Measurements from ENCODE around the gene VAMP5.
A peak's percentile ranks its signal among the peaks of the same experiment; 100 is the strongest.
"Not testable (repeated sequence)": the region's sequence is repeated elsewhere in the genome, so short reads cannot be mapped to it uniquely, and the experiment has no call there.

VAMP5 gene, protein sequence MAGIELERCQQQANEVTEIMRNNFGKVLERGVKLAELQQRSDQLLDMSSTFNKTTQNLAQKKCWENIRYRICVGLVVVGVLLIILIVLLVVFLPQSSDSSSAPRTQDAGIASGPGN

DNA sequence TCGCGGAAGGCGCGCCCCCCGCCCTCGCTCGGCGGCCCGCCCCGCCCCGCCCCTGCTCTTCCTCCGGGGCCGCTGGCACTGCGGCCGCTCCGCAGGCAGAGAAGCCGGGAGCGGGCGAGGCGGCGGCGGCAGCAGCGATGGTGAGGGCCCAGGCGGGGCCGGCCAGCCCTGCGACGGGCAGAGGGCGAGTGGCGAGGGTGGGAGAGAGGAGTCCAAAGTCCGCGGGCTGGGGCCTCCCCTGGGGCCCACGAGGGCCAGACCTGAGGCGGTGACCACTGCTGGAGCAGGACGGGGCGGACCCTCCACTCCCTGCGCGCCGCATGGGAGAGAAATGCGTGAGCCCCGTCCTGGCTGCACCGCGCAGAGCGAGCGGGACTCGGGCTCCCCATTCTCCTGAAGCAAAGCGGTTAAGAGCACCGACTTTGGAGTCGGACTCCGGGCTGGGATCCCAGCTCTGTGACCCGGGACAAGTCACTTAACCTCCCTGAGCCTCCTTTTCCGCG, at the start of gene VAMP5:
Gene VAMP5 (plus strand): TSS at position 78 of the 503 bp plus-strand sequence. CDS start 60 bp downstream, at position 138.
- DNase-seq, result peak; percentile 53

DNA sequence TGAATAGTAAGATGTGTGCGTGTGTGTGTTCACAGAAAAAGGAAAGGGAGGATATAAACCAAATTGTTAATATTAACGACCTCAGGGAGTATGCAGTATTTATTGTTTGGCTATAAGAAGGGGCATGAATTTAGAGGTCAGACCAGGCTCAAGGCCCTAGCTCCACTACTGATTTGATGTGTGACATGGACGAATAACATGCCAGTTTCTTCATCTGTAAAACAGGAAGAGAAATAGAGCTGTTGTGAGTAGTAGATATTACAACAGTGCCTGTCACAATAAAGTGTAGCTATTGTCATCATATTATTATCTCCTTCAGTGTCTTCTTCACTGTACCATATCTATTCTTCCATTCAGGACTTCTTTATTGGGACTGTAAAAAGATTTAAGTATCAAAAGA, 49.4 kb upstream of the VAMP5 start:
- DNase-seq, result peak; percentile 49

DNA sequence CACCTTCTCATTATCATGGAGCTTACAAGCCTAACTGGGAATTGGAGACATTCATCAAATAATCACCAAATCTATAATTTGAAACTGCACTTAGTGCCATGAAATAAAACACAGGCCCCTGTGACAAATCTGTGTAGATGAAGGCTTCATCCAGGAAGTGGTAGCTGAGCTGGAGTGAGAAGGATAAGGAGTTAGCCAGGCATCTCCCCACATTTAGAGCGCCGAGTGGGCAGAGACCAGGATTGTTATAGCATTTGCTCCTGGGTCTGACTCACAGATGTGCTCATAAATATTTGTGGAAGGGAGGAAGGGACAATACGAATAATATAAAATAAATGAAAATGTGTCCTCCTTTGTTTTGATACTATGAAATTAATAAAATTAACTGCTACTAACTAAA, 47.8 kb upstream of the VAMP5 start:
- peak; percentile 51 for DNase-seq

GRCh38 chr2:85537600-85538506, 46.4 kb upstream of the VAMP5 start:
- DNase-seq, result peak; percentile 85

DNA sequence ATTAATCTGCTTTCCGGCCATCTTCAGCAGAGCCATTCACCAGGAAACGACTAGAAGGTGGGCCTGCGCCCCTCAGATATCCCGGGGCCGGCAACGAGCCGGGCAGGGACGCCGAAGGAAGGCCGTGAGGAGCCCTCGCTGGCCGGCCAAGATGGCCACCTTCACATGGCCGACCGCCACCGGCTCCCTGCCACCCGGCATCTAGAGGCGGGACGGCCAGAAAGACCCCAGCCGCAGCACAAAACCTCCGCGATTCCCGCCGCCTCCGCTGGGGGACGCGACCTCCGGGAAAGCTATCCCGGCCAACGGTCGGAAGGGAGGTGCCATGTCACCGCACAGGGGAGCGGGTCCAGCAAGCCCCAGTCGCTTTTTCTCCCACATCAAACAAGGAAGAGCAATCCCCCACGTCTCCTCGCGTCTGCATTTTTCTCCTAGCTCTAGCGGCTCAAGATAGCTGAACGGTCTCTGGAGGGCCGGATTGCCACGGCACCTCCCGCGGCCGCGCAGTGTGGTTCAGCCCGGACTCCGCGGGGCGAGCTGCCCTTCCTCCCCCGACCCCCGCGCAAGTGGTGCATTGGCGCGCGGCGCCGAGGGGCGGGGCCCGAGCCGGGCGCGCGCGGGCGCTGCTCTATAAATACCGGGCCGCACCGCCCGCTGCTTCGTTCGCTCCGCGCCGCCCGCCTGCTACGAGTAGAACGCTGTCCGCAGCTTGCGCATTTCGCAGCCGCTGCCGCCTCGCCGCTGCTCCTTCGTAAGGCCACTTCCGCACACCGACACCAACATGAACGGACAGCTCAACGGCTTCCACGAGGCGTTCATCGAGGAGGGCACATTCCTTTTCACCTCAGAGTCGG, 45.5 kb upstream of the VAMP5 start, which contains the start of gene MAT2A:
Gene MAT2A (plus strand): TSS at position 662 of the 854 bp plus-strand sequence. CDS start 120 bp downstream, at position 782.
- DNase-seq, result peak; percentile 97

GRCh38 chr2:85539361-85540132, 44.7 kb upstream of the VAMP5 start:
- peak; percentile 91 for DNase-seq

GRCh38 chr2:85540133-85540648, 44.0 kb upstream of the VAMP5 start:
- DNase-seq, result peak; percentile 66

- DNase-seq, result no peak
Observed at GRCh38 chr2:85541262-85541661, 43.0 kb upstream of the VAMP5 start.

DNA sequence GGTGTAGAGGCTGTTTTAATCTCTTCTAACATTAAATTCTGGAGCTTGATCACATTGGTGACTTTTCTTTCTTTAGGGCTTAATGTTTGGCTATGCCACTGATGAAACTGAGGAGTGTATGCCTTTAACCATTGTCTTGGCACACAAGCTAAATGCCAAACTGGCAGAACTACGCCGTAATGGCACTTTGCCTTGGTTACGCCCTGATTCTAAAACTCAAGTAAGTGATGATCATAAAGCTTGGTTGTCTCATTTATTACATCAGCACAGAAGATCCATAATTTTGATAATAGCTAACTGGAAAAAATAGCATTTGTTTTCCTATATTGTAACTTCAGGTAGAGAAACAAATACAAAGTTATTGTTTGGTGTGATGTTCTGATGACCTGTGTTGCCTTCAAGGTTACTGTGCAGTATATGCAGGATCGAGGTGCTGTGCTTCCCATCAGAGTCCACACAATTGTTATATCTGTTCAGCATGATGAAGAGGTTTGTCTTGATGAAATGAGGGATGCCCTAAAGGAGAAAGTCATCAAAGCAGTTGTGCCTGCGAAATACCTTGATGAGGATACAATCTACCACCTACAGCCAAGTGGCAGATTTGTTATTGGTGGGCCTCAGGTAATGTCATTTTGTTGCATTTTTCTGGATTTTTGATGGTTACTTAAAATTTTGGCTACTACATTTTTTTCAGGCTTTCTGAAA, 42.3 kb upstream of the VAMP5 start:
- DNase-seq, result no peak

DNA sequence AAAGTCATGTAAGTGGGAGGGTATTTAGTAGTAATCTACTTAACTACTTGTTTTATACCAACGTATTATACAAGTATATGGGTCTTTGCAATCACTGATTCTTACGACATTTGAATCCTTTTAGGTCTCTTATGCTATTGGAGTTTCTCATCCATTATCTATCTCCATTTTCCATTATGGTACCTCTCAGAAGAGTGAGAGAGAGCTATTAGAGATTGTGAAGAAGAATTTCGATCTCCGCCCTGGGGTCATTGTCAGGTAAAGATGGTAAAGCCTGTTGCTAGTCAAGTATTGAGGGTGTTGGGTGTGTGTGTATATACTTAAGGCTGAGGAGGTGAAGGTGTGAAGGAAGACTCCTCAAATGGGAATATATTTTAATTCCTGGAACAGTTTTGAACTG, 41.5 kb upstream of the VAMP5 start:
- DNase-seq, result no peak

GRCh38 chr2:85544254-85544691, 40.0 kb upstream of the VAMP5 start:
- not testable (repeated sequence) for DNase-seq

DNA sequence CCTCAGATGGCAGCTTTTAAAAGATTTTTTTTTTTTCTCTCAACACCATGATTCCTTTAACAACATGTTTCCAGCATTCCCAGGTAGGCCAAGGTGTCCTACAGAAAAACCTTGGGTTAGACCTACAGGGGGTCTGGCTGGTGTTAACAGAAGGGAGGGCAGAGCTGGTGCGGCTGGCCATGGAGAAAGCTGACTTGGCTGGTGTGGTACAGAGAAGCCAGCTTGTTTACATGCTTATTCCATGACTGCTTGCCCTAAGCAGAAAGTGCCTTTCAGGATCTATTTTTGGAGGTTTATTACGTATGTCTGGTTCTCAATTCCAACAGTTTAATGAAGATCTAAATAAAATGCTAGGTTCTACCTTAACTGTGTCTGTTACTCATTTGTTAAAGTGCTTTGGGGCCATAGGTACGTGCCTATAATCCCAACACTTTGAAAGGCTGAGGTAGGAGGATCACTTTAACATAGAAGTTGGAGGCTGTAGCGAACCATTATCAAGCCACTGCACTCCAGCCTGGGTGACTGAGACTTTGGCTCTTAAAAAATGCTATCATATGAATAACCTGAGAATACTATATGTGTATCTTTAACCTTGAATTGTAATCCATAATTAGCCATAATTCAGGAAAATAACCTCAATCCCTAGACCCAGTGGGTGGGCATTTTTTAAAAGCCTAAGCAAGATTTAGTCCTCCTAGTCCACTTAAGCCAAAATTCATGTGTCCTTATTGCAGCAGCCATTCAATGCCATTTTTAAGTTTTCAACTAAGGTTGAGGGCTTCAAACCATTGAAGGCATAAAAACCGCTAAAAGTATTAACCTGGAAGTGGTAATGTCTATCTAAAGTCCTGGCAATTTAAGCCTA, 39.1 kb upstream of the VAMP5 start:
- DNase-seq, result not testable (repeated sequence)

GRCh38 chr2:85545780-85546240, 38.4 kb upstream of the VAMP5 start:
- peak; percentile 46 for DNase-seq

DNA sequence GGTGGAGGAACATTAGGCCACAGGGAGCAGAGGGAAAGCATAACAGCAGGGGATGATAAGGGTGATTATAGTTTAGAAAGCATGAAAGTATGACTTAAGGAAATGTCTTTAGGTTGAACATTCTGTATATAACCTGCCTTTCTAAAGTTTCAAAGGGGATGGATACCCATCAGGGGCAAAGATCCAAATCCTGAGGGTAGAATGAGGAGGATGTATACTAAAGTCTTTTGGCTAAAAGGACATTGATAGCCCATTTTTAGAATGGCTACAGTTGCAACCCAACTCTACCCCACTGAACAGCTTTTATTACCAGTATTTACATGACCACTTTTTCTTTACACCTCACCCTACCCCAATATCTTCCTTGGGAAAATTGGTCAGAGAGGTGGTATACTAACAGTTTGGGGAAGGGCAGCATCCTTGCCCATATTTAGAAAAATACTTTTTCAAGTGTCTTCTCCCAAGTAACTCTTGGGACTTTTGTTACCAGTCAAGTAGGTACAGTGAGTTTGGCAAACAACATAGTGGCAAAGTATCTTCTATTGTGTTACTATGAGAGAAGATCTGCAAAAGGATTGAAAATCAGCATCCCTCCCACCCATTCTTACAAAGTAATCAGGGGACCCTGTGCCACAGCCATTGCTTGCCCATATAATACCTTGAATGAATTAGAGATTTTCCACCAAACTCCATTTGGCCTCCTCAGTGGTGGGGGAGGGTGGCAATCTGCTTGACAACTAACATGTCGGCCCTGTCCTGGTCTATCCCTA, 37.0 kb upstream of the VAMP5 start:
- DNase-seq, result peak; percentile 42

- no peak for DNase-seq
Observed at GRCh38 chr2:85547859-85548607, 36.2 kb upstream of the VAMP5 start.

GRCh38 chr2:85548608-85548900, 35.7 kb upstream of the VAMP5 start:
- DNase-seq, result no peak

GRCh38 chr2:85549095-85549494, 35.1 kb upstream of the VAMP5 start:
- DNase-seq, result no peak

DNA sequence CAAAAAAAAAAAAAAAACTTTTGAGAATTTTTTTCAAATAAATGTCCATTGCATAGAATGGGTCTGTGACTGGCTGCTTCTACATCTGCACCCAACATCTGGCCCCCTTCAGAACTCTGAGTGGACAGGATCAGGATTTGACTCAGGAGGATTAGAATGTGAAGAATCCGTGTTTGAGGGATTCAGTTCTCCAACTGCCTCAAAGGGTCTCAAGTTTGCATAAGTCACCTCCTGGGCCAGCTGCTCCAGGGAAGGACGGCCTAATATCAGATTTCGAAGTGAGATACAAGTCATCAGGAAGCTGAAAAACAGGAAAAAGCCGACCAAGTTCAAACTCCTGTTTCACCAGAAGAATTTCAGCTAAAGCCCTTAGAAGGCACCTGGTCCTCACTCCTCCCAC, 34.4 kb upstream of the VAMP5 start:
- no peak for DNase-seq

DNA sequence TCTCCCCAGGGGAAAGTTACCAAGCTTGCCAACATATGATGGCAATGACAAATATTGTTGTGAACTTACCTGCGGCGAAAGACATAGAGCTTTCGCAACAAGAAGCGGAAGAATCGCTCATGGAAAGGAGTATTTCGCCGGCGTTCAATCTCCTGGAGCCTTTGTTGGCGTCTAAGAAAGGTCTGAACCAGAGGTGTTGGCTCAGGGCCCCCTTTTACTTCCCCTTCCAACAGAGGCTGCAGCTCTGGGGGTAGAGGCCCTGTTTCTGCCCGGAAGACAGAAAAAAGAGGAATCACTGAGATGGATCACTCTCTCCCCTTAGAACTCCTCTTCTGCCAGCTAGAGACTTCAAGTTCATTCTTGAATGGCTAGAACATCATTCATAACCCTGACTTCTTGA, 33.7 kb upstream of the VAMP5 start:
- DNase-seq, result peak; percentile 70

All from hematopoietic multipotent progenitor cell treated with erythropoietin and hydrocortisone succinate and interleukin-3 and kit ligand, for 4 days (in vitro differentiated cells).